ENCODE measurements around the gene FAM83C. TPM values are rescaled to one million over a fixed set of nuclear protein-coding genes. Genes with fewer than 3 reads are reported as not detected.

Gene FAM83C
- total RNA-seq, 4 donors from 2014 or later, result not detected

- no peak for DNase-seq (ENCODE audit: extremely low spot score)
- no peak overlapping the region for H3K27ac ChIP-seq (replicated peaks in 1 of 4)
- peaks cover 0 to 7% (median 3%) of the 10 kb centered on the region in 4 donors for H3K36me3 ChIP-seq
- peaks cover 0 to 23% (median 0%) of the 10 kb centered on the region in 4 donors for H3K27me3 ChIP-seq
- H3K9me3 ChIP-seq, result no peaks in the 10 kb centered on the region
- H3K4me1 ChIP-seq, result peaks cover 0 to 32% (median 31%) of the 10 kb centered on the region in 4 donors
- no peak overlapping the region for H3K4me3 ChIP-seq
- intact Hi-C loops (cut with DNase I), result no loop called here
- 88% methylated on average over 4 of the region's 4 CpGs for WGBS
- TF ChIP-seq EP300 (IDR thresholded peaks at IDR 0.05), result no peak
- no peak for TF ChIP-seq CTCF (IDR thresholded peaks at IDR 0.05)
- no peak for TF ChIP-seq POLR2A (IDR thresholded peaks at IDR 0.05; ENCODE audit: low read depth)
- TF ChIP-seq POLR2AphosphoS5 (IDR thresholded peaks at IDR 0.05), result no peak
Observed at GRCh38 chr20:35300469-35301262, 8.4 kb upstream of the FAM83C start.

GRCh38 chr20:35299780-35300179 is 7.6 kb upstream of the FAM83C start:
- H3K9me3 ChIP-seq, result no peaks in the 10 kb centered on the region
- H3K4me1 ChIP-seq, result peaks cover 0 to 28% (median 26%) of the 10 kb centered on the region in 4 donors
- intact Hi-C loops (cut with DNase I), result no loop called here
- no peak for DNase-seq (ENCODE audit: extremely low spot score)
- no peak overlapping the region for H3K27ac ChIP-seq (replicated peaks in 1 of 4)
- TF ChIP-seq EP300 (IDR thresholded peaks at IDR 0.05), result no peak
- TF ChIP-seq CTCF (IDR thresholded peaks at IDR 0.05), result no peak
- TF ChIP-seq POLR2A (IDR thresholded peaks at IDR 0.05; ENCODE audit: low read depth), result no peak
- TF ChIP-seq POLR2AphosphoS5 (IDR thresholded peaks at IDR 0.05), result no peak
- WGBS, result 82% methylated on average over 4 of the region's 4 CpGs
- no peak overlapping the region for H3K4me3 ChIP-seq
- peaks cover 0 to under 1% (median 0%) of the 10 kb centered on the region in 4 donors for H3K36me3 ChIP-seq
- H3K27me3 ChIP-seq, result peaks cover 0 to 23% (median 0%) of the 10 kb centered on the region in 4 donors

GRCh38 chr20:35298264-35298663 is 6.0 kb upstream of the FAM83C start:
- H3K36me3 ChIP-seq, result no peaks in the 10 kb centered on the region
- DNase-seq (ENCODE audit: extremely low spot score), result no peak
- H3K27ac ChIP-seq (replicated peaks in 1 of 4), result no peak overlapping the region
- intact Hi-C loops (cut with DNase I), result no loop called here
- no peak overlapping the region for H3K4me3 ChIP-seq
- WGBS, result 83% methylated on average over 5 of the region's 5 CpGs
- peaks cover 0 to 35% (median 0%) of the 10 kb centered on the region in 4 donors for H3K27me3 ChIP-seq
- TF ChIP-seq CTCF (IDR thresholded peaks at IDR 0.05), result no peak
- TF ChIP-seq POLR2AphosphoS5 (IDR thresholded peaks at IDR 0.05), result no peak
- no peak for TF ChIP-seq EP300 (IDR thresholded peaks at IDR 0.05)
- TF ChIP-seq POLR2A (IDR thresholded peaks at IDR 0.05; ENCODE audit: low read depth), result no peak
- H3K9me3 ChIP-seq, result no peaks in the 10 kb centered on the region
- peaks cover 0 to 16% (median 16%) of the 10 kb centered on the region in 4 donors for H3K4me1 ChIP-seq

- Histone ChIP-seq H3K36me3 (no peaks in the 10 kb centered on the region), H3K4me1 (peaks cover 0 to 10% (median 10%) of the 10 kb centered on the region in 4 donors), H3K27me3 (peaks cover 0 to 41% (median 0%) of the 10 kb centered on the region in 4 donors), H3K27ac (replicated peaks in 1 of 4) (no peak overlapping the region), H3K4me3 (no peak overlapping the region), H3K9me3 (no peaks in the 10 kb centered on the region)
- TF ChIP-seq CTCF (IDR thresholded peaks at IDR 0.05) (no peak), POLR2A (IDR thresholded peaks at IDR 0.05; ENCODE audit: low read depth) (no peak), EP300 (IDR thresholded peaks at IDR 0.05) (no peak), POLR2AphosphoS5 (IDR thresholded peaks at IDR 0.05) (no peak)
- intact Hi-C loops (cut with DNase I), result no loop called here
- WGBS, result 97% methylated on average over 9 of the region's 14 CpGs
- no peak for DNase-seq (ENCODE audit: extremely low spot score)
Observed at GRCh38 chr20:35297740-35298139, 5.5 kb upstream of the FAM83C start.
